ENCODE measurements around the gene TXNDC11.

GRCh38 chr16:11721781-11722467 lies 20.7 kb downstream of the TXNDC11 start:
- TF ChIP-seq CTCF (optimal IDR thresholded peaks at IDR 0.05 in 1 of 3, IDR thresholded peaks at IDR 0.05 in 1 of 3, conservative IDR thresholded peaks at IDR 0.05 in 1 of 3; ENCODE audit: extremely low read depth in 1 of 3, insufficient read depth in 2 of 3, low read length in 3 of 3), result no peak
- TF ChIP-seq EZH2 (IDR thresholded peaks at IDR 0.05; ENCODE audit: low read length), result no peak
